GM12878 (cell line): Measurements from ENCODE around the gene GMNN. TPM values are rescaled to one million over a fixed set of nuclear protein-coding genes. Genes with fewer than 3 reads are reported as not detected.

Experiments used
- ATAC-seq: fragments of 200-7000 bp; cut with Tn5 transposase; 3 replicates; pipeline ENCODE4 v1.9.1; 2020; ENCODE audit warnings: mild to moderate bottlenecking, moderate library complexity
- BruUV-seq: library from RNA; stranded (reverse); fragments of 400-500 nt; replicated peaks from 2 replicates; lab custom pipeline; 2021; lab: Mats Ljungman, UMichigan
- CTCF ChIA-PET: fragments of 300-600 bp; sonication (Branson Sonifier 250); formaldehyde crosslinking; extraction: SDS; loops from one replicate; lab custom pipeline; 2021; ENCODE audit warnings: inconsistent platforms; lab: Yijun Ruan, JAX
- POLR2A ChIA-PET: fragments of 350-600 bp; formaldehyde crosslinking; extraction: SDS; loops from one replicate; lab custom pipeline; 2021; ENCODE audit warnings: inconsistent platforms; lab: Charles Lee
- RAD21 ChIA-PET: fragments of 300-600 bp; sonication (Branson Sonifier 250); formaldehyde crosslinking; loops from one replicate; lab custom pipeline; 2023; ENCODE audit warnings: antibody characterized with exemption; ENCODE audit not compliant: unreplicated experiment; lab: Charles Lee
- SMC1A ChIA-PET: fragments of 300-600 bp; sonication (Branson Sonifier 250); formaldehyde crosslinking; loops from one replicate; lab custom pipeline; 2023; ENCODE audit not compliant: unreplicated experiment, uncharacterized antibody; lab: Charles Lee
- DNase-seq: peaks from one replicate; pipeline ENCODE4 v3.0.0-alpha.2; 2011; ENCODE audit warnings: low read depth, low spot score
- FAIRE-seq: peaks from 3 replicates; lab custom pipeline; 2011; peaks lifted over from hg19 to GRCh38; lab: Jason Lieb, UNC
- H2AFZ ChIP-seq: 2 replicates; pipeline ENCODE4 v1.6.0; 2011; ENCODE audit warnings: low read depth, low read length, control low read depth; ENCODE audit not compliant: control insufficient read depth
- H3K27ac ChIP-seq: 2 replicates; pipeline ENCODE4 v1.5.1; 2011; ENCODE audit warnings: control low read depth; ENCODE audit not compliant: control insufficient read depth, insufficient read depth
- H3K27me3 ChIP-seq, 2 experiments: replicated peaks in 1 of 2; 2 replicates each; pipeline versions ENCODE4 v1.6.0 to v1.6.1; 2011; ENCODE audit warnings: low read length in 1 of 2; ENCODE audit not compliant: control insufficient read depth in 2 of 2, insufficient read depth in 2 of 2
- H3K36me3 ChIP-seq, 2 experiments: 2 replicates each; pipeline ENCODE4 v1.5.1; 2011; ENCODE audit warnings: low read length in 1 of 2; ENCODE audit not compliant: control insufficient read depth in 2 of 2, insufficient read depth in 2 of 2
- H3K4me1 ChIP-seq: 2 replicates; pipeline ENCODE4 v1.6.1; 2011; ENCODE audit warnings: mild to moderate bottlenecking, low read length, moderate library complexity, mixed read lengths; ENCODE audit not compliant: control insufficient read depth, insufficient read depth
- H3K4me2 ChIP-seq: 2 replicates; pipeline ENCODE4 v1.6.0; 2011; ENCODE audit warnings: control low read depth; ENCODE audit not compliant: control insufficient read depth, insufficient read depth
- H3K4me3 ChIP-seq: fragments of 200-600 bp; sonication (generic); 2 replicates; pipeline ENCODE4 v1.5.1; 2016
- H3K79me2 ChIP-seq: 2 replicates; pipeline ENCODE4 v1.6.0; 2011; ENCODE audit warnings: low read length; ENCODE audit not compliant: control insufficient read depth, insufficient read depth
- H3K9ac ChIP-seq: 2 replicates; pipeline ENCODE4 v1.8.0; 2011; ENCODE audit warnings: low read length, control low read depth, mixed read lengths; ENCODE audit not compliant: control insufficient read depth, insufficient read depth
- H3K9me3 ChIP-seq: replicated peaks from 3 replicates; pipeline ENCODE4 v1.5.1; 2011; ENCODE audit warnings: mild to moderate bottlenecking, low read length; ENCODE audit not compliant: control insufficient read depth, insufficient read depth
- H4K20me1 ChIP-seq: 2 replicates; pipeline ENCODE4 v1.6.0; 2011; ENCODE audit not compliant: control insufficient read depth, insufficient read depth
- ATF7 ChIP-seq: fragments of 450-650 bp; IDR thresholded peaks from 2 replicates; pipeline ENCODE4 v1.6.1; 2016; ENCODE audit warnings: low read depth, mild to moderate bottlenecking
- CBX3 ChIP-seq: fragments of 200-600 bp; sonication (generic); IDR thresholded peaks from 2 replicates; pipeline ENCODE4 v1.6.1; 2016; ENCODE audit warnings: low read depth, borderline replicate concordance
- JUNB ChIP-seq: IDR thresholded peaks from 2 replicates; pipeline ENCODE4 v1.6.1; 2016; ENCODE audit warnings: antibody characterized with exemption, mild to moderate bottlenecking
- MTA3 ChIP-seq: IDR thresholded peaks from 2 replicates; pipeline ENCODE4 v1.6.1; 2012; ENCODE audit warnings: low read length, inconsistent platforms, borderline replicate concordance
- PML ChIP-seq: IDR thresholded peaks from 2 replicates; pipeline ENCODE4 v1.6.1; 2012; ENCODE audit warnings: low read length, inconsistent platforms
- RAD21 ChIP-seq: IDR thresholded peaks from 2 replicates; pipeline ENCODE4 v1.6.1; 2011; ENCODE audit warnings: mild to moderate bottlenecking, low read depth, low read length, moderate library complexity; ENCODE audit not compliant: insufficient read depth
- STAT1 ChIP-seq: fragments of 450-650 bp; conservative IDR thresholded peaks from 2 replicates; pipeline ENCODE4 v1.6.1; 2014; ENCODE audit warnings: antibody characterized with exemption, mild to moderate bottlenecking
- ZNF622 ChIP-seq: fragments of 450-650 bp; IDR thresholded peaks from 2 replicates; pipeline ENCODE4 v1.6.1; 2017; ENCODE audit warnings: mild to moderate bottlenecking, inconsistent platforms
- WGBS: methylation state at CpG from one replicate; pipeline ENCODE4 v1.1.6; 2016; ENCODE audit warnings: low lambda C conversion rate; ENCODE audit not compliant: insufficient replicate concordance, insufficient coverage; ENCODE audit errors: missing lambda C conversion rate; 5-methylcytosine and 5-hydroxymethylcytosine counted together
- in situ Hi-C: fragments of 300-500 bp; cut with MboI; formaldehyde crosslinking; loops from 9 replicates; pipeline ENCODE4 v1.14.3; 2018; ENCODE audit warnings: mixed read lengths
- intact Hi-C: fragments of 100-400 bp; cut with micrococcal nuclease; formaldehyde crosslinking; loops from one replicate; pipeline ENCODE4 v1.14.2; 2022; ENCODE audit not compliant: unreplicated experiment
- polyA plus RNA-seq, 11 experiments: library from polyadenylated mRNA; depleted of rRNA in 4 of 11; unstranded in 6 of 11; stranded (reverse) in 5 of 11; fragments of >200 nt; fragmentation: Nextera tagmentation in 4 of 11; fragmentation: Illumina TruSeq in 1 of 11; extraction: Ambion mirVana in 4 of 11; extraction: Trizol in 1 of 11; gene quantifications; 1 replicate in 1 of 11; 2 replicates in 10 of 11; pipeline versions ENCODE4 v1.2.1 to v1.2.3, GENCODE V29; 2011 to 2016; ENCODE audit warnings: inconsistent platforms in 2 of 11, missing spikeins in 2 of 11, low read depth in 1 of 11
- total RNA-seq, 4 experiments: library from RNA; depleted of rRNA in 3 of 4; stranded (reverse); fragments of >200 nt in 3 of 4; fragmentation: Illumina TruSeq in 1 of 4; extraction: Trizol in 1 of 4; gene quantifications; 2 replicates each; pipeline versions ENCODE4 v1.2.1 to v1.2.3, GENCODE V29; 2013 to 2021
- TF ChIP-seq, protein P1 (sequence below): IDR thresholded peaks from 2 replicates; pipeline ENCODE4 v1.6.1; 2011; ENCODE audit warnings: mild to moderate bottlenecking, low read depth, low read length, moderate library complexity; ENCODE audit not compliant: insufficient replicate concordance
- TF ChIP-seq, protein P2 (sequence below): IDR thresholded peaks from 2 replicates; pipeline ENCODE4 v1.6.1; 2012; ENCODE audit warnings: low read depth, low read length, improper control_type of control experiment

GMNN gene
- total and polyA plus RNA-seq, 10 of the 15 experiments (the other 5 are each of a cell fraction or from before 2014, with no cell fraction given) = 51.9 to 153 (median 105) TPM

DNA sequence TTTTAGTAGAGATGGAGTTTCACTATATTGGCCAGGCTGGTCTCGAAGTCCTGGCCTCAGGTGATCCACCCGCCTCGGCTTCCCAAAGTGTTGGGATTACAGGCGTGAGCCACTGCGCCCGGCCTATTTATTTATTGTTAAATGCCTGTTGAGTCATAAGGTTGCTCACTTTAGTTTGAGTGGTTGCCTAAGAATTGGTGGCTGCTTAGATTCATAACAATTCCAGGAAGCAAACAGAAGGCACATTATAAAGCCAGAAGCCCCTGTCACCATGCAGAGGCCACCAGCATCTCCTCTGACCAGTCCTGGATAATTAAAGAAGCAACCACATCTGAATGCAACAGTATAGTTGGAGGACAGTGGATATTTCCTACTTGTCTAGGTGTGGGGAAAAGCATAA lies 48.0 kb downstream of the GMNN start:
- Histone ChIP-seq H3K79me2 (no peaks in the 10 kb centered on the region), H3K9ac (no peak overlapping the region), H3K4me1 (no peaks in the 10 kb centered on the region)
- intact Hi-C loops = no loop called here
- FAIRE-seq = no peak
- 100% methylated on average over 6 of the region's 6 CpGs for WGBS
- SMC1A ChIA-PET = interaction anchor here (1.0 to 1.5 kb wide), 5 partner anchors 11 to 41 kb away, joined by 3 read pairs; no protein-coding TSS in a partner anchor
- TF ChIP-seq JUNB (no peak), MTA3 (no peak), CBX3 (no peak), PML (no peak), ZNF622 (no peak), RAD21 (no peak), STAT1 (no peak), ATF7 (no peak)
- TF ChIP-seq, protein P1, sequence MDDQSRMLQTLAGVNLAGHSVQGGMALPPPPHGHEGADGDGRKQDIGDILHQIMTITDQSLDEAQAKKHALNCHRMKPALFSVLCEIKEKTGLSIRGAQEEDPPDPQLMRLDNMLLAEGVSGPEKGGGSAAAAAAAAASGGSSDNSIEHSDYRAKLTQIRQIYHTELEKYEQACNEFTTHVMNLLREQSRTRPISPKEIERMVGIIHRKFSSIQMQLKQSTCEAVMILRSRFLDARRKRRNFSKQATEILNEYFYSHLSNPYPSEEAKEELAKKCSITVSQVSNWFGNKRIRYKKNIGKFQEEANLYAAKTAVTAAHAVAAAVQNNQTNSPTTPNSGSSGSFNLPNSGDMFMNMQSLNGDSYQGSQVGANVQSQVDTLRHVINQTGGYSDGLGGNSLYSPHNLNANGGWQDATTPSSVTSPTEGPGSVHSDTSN = no peak
- TF ChIP-seq, protein P2, sequence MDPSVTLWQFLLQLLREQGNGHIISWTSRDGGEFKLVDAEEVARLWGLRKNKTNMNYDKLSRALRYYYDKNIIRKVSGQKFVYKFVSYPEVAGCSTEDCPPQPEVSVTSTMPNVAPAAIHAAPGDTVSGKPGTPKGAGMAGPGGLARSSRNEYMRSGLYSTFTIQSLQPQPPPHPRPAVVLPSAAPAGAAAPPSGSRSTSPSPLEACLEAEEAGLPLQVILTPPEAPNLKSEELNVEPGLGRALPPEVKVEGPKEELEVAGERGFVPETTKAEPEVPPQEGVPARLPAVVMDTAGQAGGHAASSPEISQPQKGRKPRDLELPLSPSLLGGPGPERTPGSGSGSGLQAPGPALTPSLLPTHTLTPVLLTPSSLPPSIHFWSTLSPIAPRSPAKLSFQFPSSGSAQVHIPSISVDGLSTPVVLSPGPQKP = no peak
- TF ChIP-seq, all 136 proteins: peak for 0
- Histone ChIP-seq H3K36me3 (peaks cover 0 to 3% of the 10 kb centered on the region in 2 experiments; a peak in 2 of 4 replicates), H3K27ac (no peak overlapping the region), H3K27me3 (no peaks in the 10 kb centered on the region), H3K4me3 (no peak overlapping the region), H2AFZ (no peak overlapping the region), H4K20me1 (no peaks in the 10 kb centered on the region), H3K4me2 (no peak overlapping the region), H3K9me3 (no peaks in the 10 kb centered on the region)
- DNase-seq = no peak
- no peak for ATAC-seq
- POLR2A ChIA-PET = no interaction called here
- CTCF ChIA-PET = interaction anchor here (0.6 to 1.4 kb wide), 3 partner anchors 68 to 734 kb away, joined by 3 read pairs; no protein-coding TSS in a partner anchor
- no TSS peak for BruUV-seq
- RAD21 ChIA-PET = interaction anchor here (0.9 kb wide), 1 partner anchor 195 kb away, joined by 3 read pairs; no protein-coding TSS in a partner anchor
- in situ Hi-C loops = no loop called here
